Effector memory CD4-positive, alpha-beta T cell (primary cell): Measurements from ENCODE around the gene SLC4A3.
"Not testable (repeated sequence)": the region's sequence is repeated elsewhere in the genome, so short reads cannot be mapped to it uniquely, and the experiment has no call there.

Source experiments
- DNase-seq, 3 donors: peaks; one replicate each; pipeline ENCODE4 v3.0.0-alpha.2; 2020
- H3K27ac ChIP-seq: 2 replicates; pipeline ENCODE4 v1.7.0; 2013; ENCODE audit warnings: mild to moderate bottlenecking, low read length, moderate library complexity; ENCODE audit not compliant: insufficient read depth, poor library complexity, severe bottlenecking
- H3K27me3 ChIP-seq: replicated peaks from 2 replicates; pipeline ENCODE4 v1.7.0; 2013; ENCODE audit warnings: mild to moderate bottlenecking, low read length; ENCODE audit not compliant: insufficient read depth, control insufficient read depth, poor library complexity, severe bottlenecking
- H3K36me3 ChIP-seq: 2 replicates; pipeline ENCODE4 v1.7.0; 2013; ENCODE audit warnings: mild to moderate bottlenecking, low read length, moderate library complexity; ENCODE audit not compliant: control insufficient read depth, insufficient read depth
- H3K4me1 ChIP-seq: 2 replicates; pipeline ENCODE4 v1.7.0; 2013; ENCODE audit warnings: low read length, mild to moderate bottlenecking; ENCODE audit not compliant: control insufficient read depth, insufficient read depth, poor library complexity, severe bottlenecking
- H3K4me3 ChIP-seq: 2 replicates; pipeline ENCODE4 v1.7.0; 2013; ENCODE audit warnings: low read length, low read depth, mild to moderate bottlenecking; ENCODE audit not compliant: insufficient read depth, poor library complexity, severe bottlenecking
- H3K9me3 ChIP-seq: 2 replicates; pipeline ENCODE4 v1.7.0; 2013; ENCODE audit warnings: mild to moderate bottlenecking, low read length, moderate library complexity; ENCODE audit not compliant: control insufficient read depth

SLC4A3 gene

GRCh38 chr2:219648963-219649362 lies 21.5 kb downstream of the SLC4A3 start:
- Histone ChIP-seq H3K4me1 (no peaks in the 10 kb centered on the region), H3K4me3 (no peak overlapping the region), H3K9me3 (no peaks in the 10 kb centered on the region), H3K27me3 (peaks cover 11% of the 10 kb centered on the region), H3K36me3 (no peaks in the 10 kb centered on the region), H3K27ac (no peak overlapping the region)
- no peak for DNase-seq

- H3K36me3 ChIP-seq, result no peaks in the 10 kb centered on the region
- no peak overlapping the region for H3K27ac ChIP-seq
- peaks cover 11% of the 10 kb centered on the region for H3K27me3 ChIP-seq
- no peak for DNase-seq
- no peaks in the 10 kb centered on the region for H3K4me1 ChIP-seq
- no peaks in the 10 kb centered on the region for H3K9me3 ChIP-seq
- no peak overlapping the region for H3K4me3 ChIP-seq
Observed at GRCh38 chr2:219650426-219651248, 23.2 kb downstream of the SLC4A3 start.

- not testable (repeated sequence) for DNase-seq, H3K9me3 ChIP-seq, H3K27ac ChIP-seq, H3K36me3 ChIP-seq, H3K4me1 ChIP-seq, H3K4me3 ChIP-seq
- peaks cover 11% of the 10 kb centered on the region for H3K27me3 ChIP-seq
Observed at GRCh38 chr2:219651656-219652055, 24.2 kb downstream of the SLC4A3 start.

- no peaks in the 10 kb centered on the region for H3K9me3 ChIP-seq
- no peak overlapping the region for H3K4me3 ChIP-seq
- no peaks in the 10 kb centered on the region for H3K27me3 ChIP-seq
- DNase-seq, result no peak
- H3K36me3 ChIP-seq, result no peaks in the 10 kb centered on the region
- H3K27ac ChIP-seq, result no peak overlapping the region
- H3K4me1 ChIP-seq, result no peaks in the 10 kb centered on the region
Observed at GRCh38 chr2:219656526-219656925, 29.1 kb downstream of the SLC4A3 start.

- no peaks in the 10 kb centered on the region for H3K36me3 ChIP-seq
- DNase-seq, result no peak
- H3K27ac ChIP-seq, result no peak overlapping the region
- H3K4me3 ChIP-seq, result no peak overlapping the region
- H3K4me1 ChIP-seq, result no peaks in the 10 kb centered on the region
- H3K9me3 ChIP-seq, result no peaks in the 10 kb centered on the region
- no peaks in the 10 kb centered on the region for H3K27me3 ChIP-seq
Observed at GRCh38 chr2:219658196-219658846, 30.9 kb downstream of the SLC4A3 start.

- H3K36me3 ChIP-seq, result no peaks in the 10 kb centered on the region
- H3K27me3 ChIP-seq, result no peaks in the 10 kb centered on the region
- DNase-seq, result no peak
Observed at GRCh38 chr2:219658874-219659273, 31.4 kb downstream of the SLC4A3 start.

GRCh38 chr2:219661197-219661954 lies 33.9 kb downstream of the SLC4A3 start:
- H3K4me1 ChIP-seq, result no peaks in the 10 kb centered on the region
- H3K27ac ChIP-seq, result no peak overlapping the region

More at GRCh38 chr2:219658874-219659273, 31.4 kb downstream of the SLC4A3 start:
- Histone ChIP-seq H3K27ac (no peak overlapping the region), H3K9me3 (no peaks in the 10 kb centered on the region), H3K4me1 (no peaks in the 10 kb centered on the region), H3K4me3 (no peak overlapping the region)

GRCh38 chr2:219661955-219662395 lies 34.5 kb downstream of the SLC4A3 start:
- DNase-seq, result no peak
- H3K4me3 ChIP-seq, result no peak overlapping the region
- H3K27ac ChIP-seq, result no peak overlapping the region
- H3K4me1 ChIP-seq, result no peaks in the 10 kb centered on the region
- no peaks in the 10 kb centered on the region for H3K27me3 ChIP-seq
- H3K9me3 ChIP-seq, result no peaks in the 10 kb centered on the region
- H3K36me3 ChIP-seq, result no peaks in the 10 kb centered on the region

More at GRCh38 chr2:219661197-219661954, 33.9 kb downstream of the SLC4A3 start:
- no peak for DNase-seq
- no peak overlapping the region for H3K4me3 ChIP-seq
- no peaks in the 10 kb centered on the region for H3K36me3 ChIP-seq
- no peaks in the 10 kb centered on the region for H3K27me3 ChIP-seq
- H3K9me3 ChIP-seq, result no peaks in the 10 kb centered on the region

GRCh38 chr2:219662566-219662965 lies 35.1 kb downstream of the SLC4A3 start:
- no peak for DNase-seq
- no peak overlapping the region for H3K4me3 ChIP-seq

More at GRCh38 chr2:219662566-219662965, 35.1 kb downstream of the SLC4A3 start:
- no peaks in the 10 kb centered on the region for H3K9me3 ChIP-seq
- no peaks in the 10 kb centered on the region for H3K4me1 ChIP-seq
- H3K27me3 ChIP-seq, result no peaks in the 10 kb centered on the region
- H3K36me3 ChIP-seq, result no peaks in the 10 kb centered on the region
- H3K27ac ChIP-seq, result no peak overlapping the region
